ENCODE results near the gene PRSS22.
"Not testable (repeated sequence)": the region's sequence is repeated elsewhere in the genome, so short reads cannot be mapped to it uniquely, and the experiment has no call there.

Gene PRSS22, protein sequence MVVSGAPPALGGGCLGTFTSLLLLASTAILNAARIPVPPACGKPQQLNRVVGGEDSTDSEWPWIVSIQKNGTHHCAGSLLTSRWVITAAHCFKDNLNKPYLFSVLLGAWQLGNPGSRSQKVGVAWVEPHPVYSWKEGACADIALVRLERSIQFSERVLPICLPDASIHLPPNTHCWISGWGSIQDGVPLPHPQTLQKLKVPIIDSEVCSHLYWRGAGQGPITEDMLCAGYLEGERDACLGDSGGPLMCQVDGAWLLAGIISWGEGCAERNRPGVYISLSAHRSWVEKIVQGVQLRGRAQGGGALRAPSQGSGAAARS

GRCh38 chr16:2857451-2858244 is at the start of gene PRSS22:
TSS of gene PRSS22 (minus strand) at chr16:2858170. CDS start at chr16:2858104, 66 bp downstream.
- H3K4me1 ChIP-seq (ENCODE audit: insufficient read depth, insufficient read length), result peaks cover 5% of the 10 kb centered on the region
- no peak within 1 kb of the TSS for H3K4me3 ChIP-seq (ENCODE audit: insufficient read length, low read depth)
- no peak for DNase-seq (ENCODE audit: low read depth, low spot score)
- H3K36me3 ChIP-seq (ENCODE audit: insufficient read depth, insufficient read length, low read length), result no peaks in the 10 kb centered on the region
- peaks cover 43% of the 10 kb centered on the region for H3K9me3 ChIP-seq (ENCODE audit: insufficient read depth, low read length)
- no peak within 1 kb of the TSS for H3K9ac ChIP-seq (ENCODE audit: insufficient read length, low read depth)
- TF ChIP-seq YY1 (IDR thresholded peaks at IDR 0.05; ENCODE audit: insufficient read depth, insufficient read length), result no peak
- no peak for TF ChIP-seq ZNF274 (IDR thresholded peaks at IDR 0.05; ENCODE audit: low read depth, low read length)
- TF ChIP-seq SUZ12 (IDR thresholded peaks at IDR 0.05; ENCODE audit: extremely low read depth, insufficient read depth, insufficient read length), result no peak
- no peaks in the 10 kb centered on the region for H3K27me3 ChIP-seq (ENCODE audit: insufficient read depth, insufficient read length)

GRCh38 chr16:2907084-2907753 is 49.2 kb upstream of the PRSS22 start:
- H3K4me3 ChIP-seq (ENCODE audit: insufficient read length, low read depth); H3K36me3 ChIP-seq (ENCODE audit: insufficient read depth, insufficient read length, low read length); H3K27me3 ChIP-seq (ENCODE audit: insufficient read depth, insufficient read length); H3K4me1 ChIP-seq (ENCODE audit: insufficient read depth, insufficient read length); H3K9ac ChIP-seq (ENCODE audit: insufficient read length, low read depth); DNase-seq (ENCODE audit: low read depth, low spot score); H3K9me3 ChIP-seq (ENCODE audit: insufficient read depth, low read length): not testable (repeated sequence)

DNA sequence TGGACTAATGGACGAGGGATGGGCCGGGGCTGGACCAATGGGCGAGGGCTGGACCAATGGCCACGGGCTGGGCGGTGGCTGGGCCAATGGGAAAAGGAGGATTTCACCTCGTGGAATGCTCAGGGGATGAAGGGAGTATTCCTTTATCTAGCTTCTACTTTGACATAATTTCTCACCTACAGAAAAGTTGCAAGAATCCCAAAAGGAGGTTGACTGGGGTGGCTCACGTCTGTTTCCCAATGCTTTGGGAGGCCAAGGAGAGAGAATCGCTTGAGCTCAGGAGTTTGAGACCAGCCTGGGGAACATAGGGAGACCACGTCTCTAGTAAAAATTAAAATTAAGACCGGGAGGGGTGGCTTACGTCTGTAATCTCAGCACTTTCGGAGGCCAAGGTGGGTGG is 48.0 kb upstream of the PRSS22 start:
- no peak for DNase-seq (ENCODE audit: low read depth, low spot score)

DNA sequence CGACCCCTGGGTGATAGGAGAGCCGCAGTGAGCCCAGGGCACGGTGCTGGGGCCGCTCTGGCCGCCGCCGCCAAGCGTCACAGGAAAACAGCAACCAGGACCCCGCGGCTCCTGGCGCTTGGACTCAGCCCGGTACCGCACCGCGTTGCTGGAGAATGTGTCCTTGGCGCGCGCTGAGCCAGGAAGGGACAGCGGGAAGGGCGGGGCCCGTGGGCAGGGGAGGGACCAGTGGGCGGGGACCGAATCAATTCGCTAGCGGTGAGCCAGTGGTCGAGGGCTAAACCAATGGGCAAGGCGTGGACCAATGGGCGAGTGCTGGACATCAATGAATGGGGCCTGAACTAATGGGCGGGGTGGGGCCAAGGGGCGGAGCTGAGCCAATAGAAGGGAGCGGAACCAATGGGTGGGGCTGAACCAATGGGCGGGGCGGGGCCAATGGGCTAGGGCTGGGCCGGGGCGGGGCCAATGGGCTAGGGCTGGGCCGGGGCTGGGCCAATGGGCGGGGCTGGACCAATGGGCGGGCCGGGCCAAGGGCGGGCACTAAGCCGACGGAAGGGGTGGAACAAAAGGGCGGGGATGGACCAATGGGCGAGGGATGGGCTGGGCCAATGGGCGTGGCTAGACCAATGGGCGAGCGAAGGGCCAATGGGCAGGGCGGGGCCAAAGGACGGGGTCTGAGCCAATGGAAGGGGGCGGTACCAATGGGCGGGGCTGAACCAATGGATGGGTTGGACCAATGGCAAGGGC is 47.4 kb upstream of the PRSS22 start:
- Histone ChIP-seq H3K4me3 (ENCODE audit: insufficient read length, low read depth) (peak overlapping the region; percentile 77), H3K4me1 (ENCODE audit: insufficient read depth, insufficient read length) (peaks cover 2% of the 10 kb centered on the region), H3K36me3 (ENCODE audit: insufficient read depth, insufficient read length, low read length) (peaks cover 2% of the 10 kb centered on the region), H3K9ac (ENCODE audit: insufficient read length, low read depth) (peak overlapping the region; percentile 99), H3K9me3 (ENCODE audit: insufficient read depth, low read length) (no peaks in the 10 kb centered on the region), H3K27me3 (ENCODE audit: insufficient read depth, insufficient read length) (no peaks in the 10 kb centered on the region)
- TF ChIP-seq ZNF274 (IDR thresholded peaks at IDR 0.05; ENCODE audit: low read depth, low read length) (no peak), YY1 (IDR thresholded peaks at IDR 0.05; ENCODE audit: insufficient read depth, insufficient read length) (no peak), SUZ12 (IDR thresholded peaks at IDR 0.05; ENCODE audit: extremely low read depth, insufficient read depth, insufficient read length) (no peak)
- peak; percentile 99 for DNase-seq (ENCODE audit: low read depth, low spot score)

More for the DNA sequence above, 48.0 kb upstream of the PRSS22 start:
- no peaks in the 10 kb centered on the region for H3K27me3 ChIP-seq (ENCODE audit: insufficient read depth, insufficient read length)
- peaks cover 2% of the 10 kb centered on the region for H3K4me1 ChIP-seq (ENCODE audit: insufficient read depth, insufficient read length)
- no peak overlapping the region for H3K9ac ChIP-seq (ENCODE audit: insufficient read length, low read depth)
- H3K4me3 ChIP-seq (ENCODE audit: insufficient read length, low read depth), result no peak overlapping the region
- no peaks in the 10 kb centered on the region for H3K36me3 ChIP-seq (ENCODE audit: insufficient read depth, insufficient read length, low read length)
- TF ChIP-seq ZNF274 (IDR thresholded peaks at IDR 0.05; ENCODE audit: low read depth, low read length) (no peak), YY1 (IDR thresholded peaks at IDR 0.05; ENCODE audit: insufficient read depth, insufficient read length) (no peak), SUZ12 (IDR thresholded peaks at IDR 0.05; ENCODE audit: extremely low read depth, insufficient read depth, insufficient read length) (no peak)
- H3K9me3 ChIP-seq (ENCODE audit: insufficient read depth, low read length), result no peaks in the 10 kb centered on the region

DNA sequence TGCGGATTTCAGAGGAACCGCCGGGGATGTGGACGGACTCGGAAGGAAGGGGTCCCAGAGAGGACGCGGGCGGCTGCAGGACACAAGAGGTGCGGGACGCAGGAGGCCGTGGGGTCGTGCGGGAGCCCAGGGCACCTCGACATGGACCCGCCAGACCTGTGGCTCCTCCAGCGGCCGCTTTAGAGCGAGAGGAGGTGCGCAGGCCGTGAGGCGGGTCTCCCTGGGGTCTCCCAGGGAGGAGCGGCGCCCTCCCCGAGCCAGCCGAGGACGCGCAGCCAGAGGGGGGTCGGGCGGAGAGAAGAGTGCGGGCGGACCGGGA is 46.9 kb upstream of the PRSS22 start:
- TF ChIP-seq YY1 (IDR thresholded peaks at IDR 0.05; ENCODE audit: insufficient read depth, insufficient read length) (no peak), ZNF274 (IDR thresholded peaks at IDR 0.05; ENCODE audit: low read depth, low read length) (no peak), SUZ12 (IDR thresholded peaks at IDR 0.05; ENCODE audit: extremely low read depth, insufficient read depth, insufficient read length) (no peak)
- peak overlapping the region; percentile 99 for H3K9ac ChIP-seq (ENCODE audit: insufficient read length, low read depth)
- peaks cover 4% of the 10 kb centered on the region for H3K36me3 ChIP-seq (ENCODE audit: insufficient read depth, insufficient read length, low read length)
- peaks cover 2% of the 10 kb centered on the region for H3K4me1 ChIP-seq (ENCODE audit: insufficient read depth, insufficient read length)
- no peaks in the 10 kb centered on the region for H3K9me3 ChIP-seq (ENCODE audit: insufficient read depth, low read length)
- H3K4me3 ChIP-seq (ENCODE audit: insufficient read length, low read depth), result peak overlapping the region; percentile 77
- H3K27me3 ChIP-seq (ENCODE audit: insufficient read depth, insufficient read length), result no peaks in the 10 kb centered on the region
- DNase-seq (ENCODE audit: low read depth, low spot score), result no peak

- H3K9me3 ChIP-seq (ENCODE audit: insufficient read depth, low read length), result no peaks in the 10 kb centered on the region
- peaks cover 7% of the 10 kb centered on the region for H3K36me3 ChIP-seq (ENCODE audit: insufficient read depth, insufficient read length, low read length)
- H3K27me3 ChIP-seq (ENCODE audit: insufficient read depth, insufficient read length), result no peaks in the 10 kb centered on the region
- H3K9ac ChIP-seq (ENCODE audit: insufficient read length, low read depth), result peak overlapping the region; percentile 99
- DNase-seq (ENCODE audit: low read depth, low spot score), result peak; percentile 83
- no peak for TF ChIP-seq SUZ12 (IDR thresholded peaks at IDR 0.05; ENCODE audit: extremely low read depth, insufficient read depth, insufficient read length)
- TF ChIP-seq YY1 (IDR thresholded peaks at IDR 0.05; ENCODE audit: insufficient read depth, insufficient read length), result peak; percentile 20
- peaks cover 2% of the 10 kb centered on the region for H3K4me1 ChIP-seq (ENCODE audit: insufficient read depth, insufficient read length)
- H3K4me3 ChIP-seq (ENCODE audit: insufficient read length, low read depth), result peak overlapping the region; percentile 77
Measured at GRCh38 chr16:2904100-2904921, 46.3 kb upstream of the PRSS22 start.
